ENCODE results near the gene TAF3. TPM values are rescaled to one million over a fixed set of nuclear protein-coding genes. Genes with fewer than 3 reads are reported as not detected.
A peak's percentile ranks its signal among the peaks of the same experiment; 100 is the strongest.

Gene TAF3
- polyA plus RNA-seq, 3 donors, result 11.2 to 12.2 (median 11.3) TPM

- DNase-seq, result no peak
These were observed 227.6 kb downstream of the TAF3 start for GRCh38 chr10:8045726-8046494.

- DNase-seq, result no peak
These were observed 229.4 kb downstream of the TAF3 start for GRCh38 chr10:8047452-8048280.

- no peak for DNase-seq
These were observed 230.1 kb downstream of the TAF3 start for GRCh38 chr10:8048281-8049008.

GRCh38 chr10:8049045-8049864, 230.9 kb downstream of the TAF3 start:
- DNase-seq, result no peak

GRCh38 chr10:8049865-8050555, 231.7 kb downstream of the TAF3 start:
- no peak for DNase-seq

GRCh38 chr10:8050556-8051108, 232.3 kb downstream of the TAF3 start:
- DNase-seq, result no peak

GRCh38 chr10:8051109-8051821, 233.0 kb downstream of the TAF3 start:
- DNase-seq, result no peak

- no peak for DNase-seq
These were observed 233.5 kb downstream of the TAF3 start for GRCh38 chr10:8051851-8052257.

- DNase-seq, result no peak
These were observed 234.1 kb downstream of the TAF3 start for GRCh38 chr10:8052341-8052955.

- no peak for DNase-seq
These were observed 234.7 kb downstream of the TAF3 start for GRCh38 chr10:8052956-8053445.

GRCh38 chr10:8053446-8054243, 235.3 kb downstream of the TAF3 start:
- peak; percentile 87 for DNase-seq

- DNase-seq, result no peak
These were observed 235.9 kb downstream of the TAF3 start for GRCh38 chr10:8054244-8054493.

- peak; percentile 83 for DNase-seq
These were observed 236.4 kb downstream of the TAF3 start, which contains the start of gene GATA3 for GRCh38 chr10:8054494-8055407. GATA3 (plus strand) TSS chr10:8054688; CDS start chr10:8055656, 968 bp downstream.

GRCh38 chr10:8055420-8056349, 237.4 kb downstream of the TAF3 start:
- DNase-seq, result no peak

GRCh38 chr10:8056378-8056777, 238.1 kb downstream of the TAF3 start:
- no peak for DNase-seq

- no peak for DNase-seq
These were observed 238.6 kb downstream of the TAF3 start for GRCh38 chr10:8056871-8057331.

All from renal pelvis (tissue), 4 donors.